BE2C (cell line): Measurements from ENCODE around the gene TIMD4.

Source experiments
- DNase-seq: peaks from one replicate; pipeline ENCODE4 v3.0.0-alpha.2; 2020
- H3K27me3 ChIP-seq: fragments of 250-450 bp; sonication (Bioruptor Pico); 2 replicates; pipeline ENCODE4 v1.5.1; 2020; ENCODE audit warnings: mild to moderate bottlenecking
- H3K36me3 ChIP-seq: fragments of 250-450 bp; sonication (Bioruptor Pico); 2 replicates; pipeline ENCODE4 v1.5.1; 2020; ENCODE audit warnings: mild to moderate bottlenecking
- H3K4me1 ChIP-seq: fragments of 250-450 bp; sonication (Bioruptor Pico); 2 replicates; pipeline ENCODE4 v1.5.1; 2020
- H3K4me3 ChIP-seq: 2 replicates; pipeline ENCODE4 v1.5.1; 2011; ENCODE audit warnings: low read depth, low read length
- H3K9me3 ChIP-seq: fragments of 250-450 bp; sonication (Bioruptor Pico); 2 replicates; pipeline ENCODE4 v1.5.1; 2020
- CTCF ChIP-seq: IDR thresholded peaks from 2 replicates; pipeline ENCODE4 v1.5.1; 2012; ENCODE audit warnings: mild to moderate bottlenecking, low read depth, low read length

The TIMD4 gene

GRCh38 chr5:156920042-156920860, 42.8 kb downstream of the TIMD4 start:
- no peaks in the 10 kb centered on the region; the same call in 1 of the 2 replicates for H3K9me3 ChIP-seq
- no peaks in the 10 kb centered on the region for H3K36me3 ChIP-seq
- no peak overlapping the region for H3K4me3 ChIP-seq
- H3K4me1 ChIP-seq, result no peaks in the 10 kb centered on the region
- DNase-seq, result no peak
- TF ChIP-seq CTCF, result no peak
- no peaks in the 10 kb centered on the region for H3K27me3 ChIP-seq

- H3K36me3 ChIP-seq, result no peaks in the 10 kb centered on the region
- H3K4me1 ChIP-seq, result no peaks in the 10 kb centered on the region
- no peak for TF ChIP-seq CTCF
- DNase-seq, result no peak
- H3K4me3 ChIP-seq, result no peak overlapping the region
- H3K27me3 ChIP-seq, result no peaks in the 10 kb centered on the region
- no peaks in the 10 kb centered on the region; the same call in 1 of the 2 replicates for H3K9me3 ChIP-seq
Observed at GRCh38 chr5:156918311-156918845, 44.6 kb downstream of the TIMD4 start.

- H3K4me1 ChIP-seq, result no peaks in the 10 kb centered on the region
- no peak overlapping the region for H3K4me3 ChIP-seq
- no peaks in the 10 kb centered on the region for H3K36me3 ChIP-seq
- no peaks in the 10 kb centered on the region for H3K27me3 ChIP-seq
- DNase-seq, result no peak
- H3K9me3 ChIP-seq, result no peaks in the 10 kb centered on the region
- no peak for TF ChIP-seq CTCF
Observed at GRCh38 chr5:156914371-156914737, 48.7 kb downstream of the TIMD4 start.

GRCh38 chr5:156913719-156914370, 49.2 kb downstream of the TIMD4 start:
- no peak for TF ChIP-seq CTCF
- DNase-seq, result no peak
- Histone ChIP-seq H3K27me3 (no peaks in the 10 kb centered on the region), H3K4me1 (no peaks in the 10 kb centered on the region), H3K4me3 (no peak overlapping the region), H3K36me3 (no peaks in the 10 kb centered on the region), H3K9me3 (no peaks in the 10 kb centered on the region)

- H3K27me3 ChIP-seq, result no peaks in the 10 kb centered on the region
- H3K9me3 ChIP-seq, result no peaks in the 10 kb centered on the region
- no peak for TF ChIP-seq CTCF
- no peak for DNase-seq
- H3K4me3 ChIP-seq, result no peak overlapping the region
- no peaks in the 10 kb centered on the region for H3K4me1 ChIP-seq
- H3K36me3 ChIP-seq, result no peaks in the 10 kb centered on the region
Observed at GRCh38 chr5:156913355-156913718, 49.7 kb downstream of the TIMD4 start.

GRCh38 chr5:156912869-156913268, 50.2 kb downstream of the TIMD4 start:
- H3K27me3 ChIP-seq, result no peaks in the 10 kb centered on the region
- no peak for TF ChIP-seq CTCF
- no peak for DNase-seq
- H3K36me3 ChIP-seq, result no peaks in the 10 kb centered on the region
- H3K4me1 ChIP-seq, result no peaks in the 10 kb centered on the region
- H3K4me3 ChIP-seq, result no peak overlapping the region
- no peaks in the 10 kb centered on the region for H3K9me3 ChIP-seq
